Colonic mucosa (tissue), 4 donors: ENCODE measurements around the gene PEAK3. TPM values are rescaled to one million over a fixed set of nuclear protein-coding genes. Genes with fewer than 3 reads are reported as not detected.

Experiments
- DNase-seq: peaks from one replicate; pipeline ENCODE4 v3.0.0-alpha.2; 2020
- H3K27ac ChIP-seq: fragments of 200-600 bp; one replicate; pipeline ENCODE4 v1.8.0; 2021
- H3K27me3 ChIP-seq: fragments of 200-600 bp; one replicate; pipeline ENCODE4 v1.8.0; 2021
- H3K36me3 ChIP-seq: fragments of 200-600 bp; one replicate; pipeline ENCODE4 v1.8.0; 2021
- H3K4me1 ChIP-seq: fragments of 200-600 bp; one replicate; pipeline ENCODE4 v1.8.0; 2021; ENCODE audit warnings: mild to moderate bottlenecking
- H3K4me3 ChIP-seq: fragments of 200-600 bp; one replicate; pipeline ENCODE4 v1.8.0; 2021
- H3K9ac ChIP-seq, 2 donors: one replicate each; pipeline ENCODE4 v1.7.0; 2013; ENCODE audit warnings: control low read depth in 2 of 2, low read depth in 2 of 2, low read length in 2 of 2
- H3K9me3 ChIP-seq: fragments of 200-600 bp; one replicate; pipeline ENCODE4 v1.8.0; 2021
- CTCF ChIP-seq: fragments of 200-600 bp; IDR thresholded peaks from one replicate; pipeline ENCODE4 v1.8.0; 2022; ENCODE audit warnings: antibody characterized with exemption, mild to moderate bottlenecking
- intact Hi-C: fragments of 100-400 bp; cut with DNase I; formaldehyde crosslinking; loops from one replicate; pipeline ENCODE4 v1.14.1; 2022
- total RNA-seq, 2 donors: library from RNA; stranded (reverse); fragmentation: NEBNext Ultra II Directional in 1 of 2; extraction: Animal tissue kit (Norgen Biotek cat#: 25700) in 1 of 2; gene quantifications; one replicate each; pipeline ENCODE4 v1.2.1, GENCODE V29; 2021
- donor health status: healthy.
- donor health status: DM: no; HTN: no; CAD: no.
- donor health status: DM: no; HTN: no; CAD: no.

PEAK3 gene
- total RNA-seq, 2 donors from 2014 or later, result 0.29 to 0.72 TPM

DNA sequence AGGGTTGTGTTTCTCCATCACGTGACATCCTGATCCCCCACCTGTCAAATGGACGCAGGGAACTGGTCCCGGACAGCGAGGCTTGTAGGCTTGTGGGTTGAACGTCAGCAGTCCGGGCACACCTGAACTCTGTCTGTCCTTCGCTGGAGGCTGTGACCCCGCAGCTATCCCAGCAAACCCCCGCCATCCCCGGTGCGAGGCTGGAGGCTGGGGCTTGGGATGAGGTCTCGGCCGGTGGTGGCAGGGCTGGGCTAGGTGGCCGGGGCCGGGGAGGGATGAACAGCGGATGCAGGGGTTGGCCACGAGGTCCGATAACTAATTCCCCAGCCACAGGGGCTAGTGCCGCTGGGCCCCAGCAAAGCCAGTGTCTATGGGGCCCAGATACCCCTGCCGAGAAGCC lies 37.6 kb upstream of the PEAK3 start:
- Histone ChIP-seq H3K9ac (no peak overlapping the region), H3K36me3 (no peaks in the 10 kb centered on the region), H3K27me3 (no peaks in the 10 kb centered on the region), H3K27ac (no peak overlapping the region), H3K4me3 (no peak overlapping the region), H3K4me1 (no peaks in the 10 kb centered on the region), H3K9me3 (no peaks in the 10 kb centered on the region)
- intact Hi-C loops, result loop anchor here (5.0 kb wide), 1 partner anchor 42 kb away; no protein-coding TSS in a partner anchor
- no peak for TF ChIP-seq CTCF
- no peak for DNase-seq

- no peak for TF ChIP-seq CTCF
- no peaks in the 10 kb centered on the region for H3K27me3 ChIP-seq
- no peaks in the 10 kb centered on the region for H3K4me1 ChIP-seq
These were observed 36.9 kb upstream of the PEAK3 start for GRCh38 chr19:2318923-2319322.

GRCh38 chr19:2317756-2318155 lies 35.8 kb upstream of the PEAK3 start:
- H3K9me3 ChIP-seq, result no peaks in the 10 kb centered on the region
- no peak overlapping the region for H3K9ac ChIP-seq
- no peaks in the 10 kb centered on the region for H3K4me1 ChIP-seq
- no peak overlapping the region for H3K4me3 ChIP-seq
- intact Hi-C loops, result loop anchor here (5.0 kb wide), 1 partner anchor 40 kb away; no protein-coding TSS in a partner anchor
- H3K36me3 ChIP-seq, result no peaks in the 10 kb centered on the region
- no peak overlapping the region for H3K27ac ChIP-seq
- no peak for DNase-seq
- H3K27me3 ChIP-seq, result peaks cover 6% of the 10 kb centered on the region
- no peak for TF ChIP-seq CTCF

More at GRCh38 chr19:2318923-2319322, 36.9 kb upstream of the PEAK3 start:
- Histone ChIP-seq H3K9ac (no peak overlapping the region), H3K9me3 (no peaks in the 10 kb centered on the region), H3K4me3 (no peak overlapping the region), H3K36me3 (no peaks in the 10 kb centered on the region), H3K27ac (no peak overlapping the region)
- intact Hi-C loops, result loop anchor here (5.0 kb wide), 1 partner anchor 42 kb away; no protein-coding TSS in a partner anchor
- no peak for DNase-seq

- intact Hi-C loops, result loop anchor here (5.0 kb wide), 1 partner anchor 40 kb away; no protein-coding TSS in a partner anchor
- no peak overlapping the region for H3K27ac ChIP-seq
- H3K4me3 ChIP-seq, result no peak overlapping the region
- DNase-seq, result no peak
- H3K27me3 ChIP-seq, result peaks cover 8% of the 10 kb centered on the region
- TF ChIP-seq CTCF, result no peak
- H3K9ac ChIP-seq, result no peak overlapping the region
- H3K9me3 ChIP-seq, result no peaks in the 10 kb centered on the region
- no peaks in the 10 kb centered on the region for H3K36me3 ChIP-seq
- H3K4me1 ChIP-seq, result no peaks in the 10 kb centered on the region
These were observed 35.3 kb upstream of the PEAK3 start for GRCh38 chr19:2317300-2317699.

GRCh38 chr19:2315818-2316353 lies 33.9 kb upstream of the PEAK3 start:
- Histone ChIP-seq H3K4me1 (no peaks in the 10 kb centered on the region), H3K9me3 (no peaks in the 10 kb centered on the region), H3K27ac (no peak overlapping the region), H3K36me3 (no peaks in the 10 kb centered on the region), H3K4me3 (no peak overlapping the region), H3K9ac (no peak overlapping the region), H3K27me3 (peaks cover 8% of the 10 kb centered on the region)
- TF ChIP-seq CTCF, result peak; percentile 39
- intact Hi-C loops, result loop anchor here (5.0 kb wide), 1 partner anchor 39 kb away; no protein-coding TSS in a partner anchor
- peak; percentile 59 for DNase-seq
